ENCODE measurements around the gene HDLBP. TPM values are rescaled to one million over a fixed set of nuclear protein-coding genes. Genes with fewer than 3 reads are reported as not detected.

HDLBP gene
- total RNA-seq, 2 experiments from 2014 or later = 170 to 176 TPM

DNA sequence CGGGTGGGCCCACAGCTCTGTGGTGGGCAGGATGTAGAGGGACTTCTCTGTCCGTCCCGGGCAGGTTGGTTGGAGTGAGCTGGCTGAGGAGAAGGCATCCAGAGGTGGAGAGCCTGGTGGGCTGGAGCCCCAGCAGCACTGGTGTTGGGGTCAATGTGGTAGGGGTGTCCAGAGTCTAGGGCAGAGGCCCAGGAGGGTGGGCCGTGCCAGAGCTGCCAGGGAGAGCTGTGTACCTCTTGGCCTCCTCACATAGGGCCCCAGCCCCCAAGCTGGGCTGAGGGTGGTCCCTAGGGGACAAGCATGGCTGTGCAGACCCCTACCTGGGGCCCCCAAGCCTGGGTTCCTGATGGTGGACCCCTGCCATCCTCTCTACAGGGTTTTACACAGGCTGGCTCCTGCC lies 111.0 kb downstream of the HDLBP start:
- Histone ChIP-seq H3K4me2 (ENCODE audit: low read length) (no peak overlapping the region), H3K27ac (ENCODE audit: low read depth, low read length, poor library complexity, severe bottlenecking) (no peak overlapping the region), H4K20me1 (ENCODE audit: insufficient read depth, low read length) (no peaks in the 10 kb centered on the region), H3K79me2 (ENCODE audit: insufficient read depth, low read depth, low read length) (no peaks in the 10 kb centered on the region), H3K36me3 (ENCODE audit: insufficient read depth, low read length) (no peaks in the 10 kb centered on the region), H3K4me3 (ENCODE audit: low read depth, low read length, poor library complexity, severe bottlenecking) (no peak overlapping the region), H3K9me3 (ENCODE audit: low read length) (no peaks in the 10 kb centered on the region), H2AFZ (ENCODE audit: low read length) (no peak overlapping the region), H3K9me2 (ENCODE audit: insufficient read depth, low read length) (no peaks in the 10 kb centered on the region), H3K4me1 (ENCODE audit: insufficient read depth, low read length, poor library complexity, severe bottlenecking) (no peaks in the 10 kb centered on the region)
- TF ChIP-seq EZH2phosphoT487 (IDR thresholded peaks at IDR 0.05; ENCODE audit: borderline replicate concordance, low read depth, low read length) = no peak
- TF ChIP-seq, protein P1, sequence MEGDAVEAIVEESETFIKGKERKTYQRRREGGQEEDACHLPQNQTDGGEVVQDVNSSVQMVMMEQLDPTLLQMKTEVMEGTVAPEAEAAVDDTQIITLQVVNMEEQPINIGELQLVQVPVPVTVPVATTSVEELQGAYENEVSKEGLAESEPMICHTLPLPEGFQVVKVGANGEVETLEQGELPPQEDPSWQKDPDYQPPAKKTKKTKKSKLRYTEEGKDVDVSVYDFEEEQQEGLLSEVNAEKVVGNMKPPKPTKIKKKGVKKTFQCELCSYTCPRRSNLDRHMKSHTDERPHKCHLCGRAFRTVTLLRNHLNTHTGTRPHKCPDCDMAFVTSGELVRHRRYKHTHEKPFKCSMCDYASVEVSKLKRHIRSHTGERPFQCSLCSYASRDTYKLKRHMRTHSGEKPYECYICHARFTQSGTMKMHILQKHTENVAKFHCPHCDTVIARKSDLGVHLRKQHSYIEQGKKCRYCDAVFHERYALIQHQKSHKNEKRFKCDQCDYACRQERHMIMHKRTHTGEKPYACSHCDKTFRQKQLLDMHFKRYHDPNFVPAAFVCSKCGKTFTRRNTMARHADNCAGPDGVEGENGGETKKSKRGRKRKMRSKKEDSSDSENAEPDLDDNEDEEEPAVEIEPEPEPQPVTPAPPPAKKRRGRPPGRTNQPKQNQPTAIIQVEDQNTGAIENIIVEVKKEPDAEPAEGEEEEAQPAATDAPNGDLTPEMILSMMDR (conservative IDR thresholded peaks at IDR 0.05; ENCODE audit: low read length) = no peak
- intact Hi-C loops (cut with micrococcal nuclease; ENCODE audit: unreplicated experiment) = no loop called here
- BruUV-seq (replicated peaks) = no TSS peak
- DNase-seq (ENCODE audit: low spot score) = no peak
- ChIA-PET CTCF (ENCODE audit: unreplicated experiment) (no interaction called here), POLR2A (no interaction called here)

DNA sequence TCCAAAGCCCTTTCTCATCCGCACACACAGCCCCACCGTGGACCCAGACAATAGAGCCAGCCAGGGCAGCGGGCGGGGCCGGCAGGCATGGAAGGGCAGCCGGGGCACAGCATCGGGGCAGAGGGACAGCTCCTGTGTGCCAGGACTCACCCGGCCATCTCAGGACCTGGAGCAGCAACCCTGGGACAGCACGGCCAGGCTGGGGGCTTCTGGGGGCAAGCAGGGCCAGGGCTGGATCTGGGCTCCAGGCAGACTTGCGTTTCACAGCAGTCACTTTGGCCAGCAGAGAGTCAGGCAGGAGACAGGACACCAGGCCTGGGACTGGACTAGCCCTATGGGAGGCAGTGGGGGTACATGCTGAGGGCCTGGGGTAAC lies 111.5 kb downstream of the HDLBP start:
- H3K4me1 ChIP-seq (ENCODE audit: insufficient read depth, low read length, poor library complexity, severe bottlenecking) = no peaks in the 10 kb centered on the region
- POLR2A ChIA-PET = no interaction called here
- no TSS peak for BruUV-seq (replicated peaks)
- H3K9me3 ChIP-seq (ENCODE audit: low read length) = no peaks in the 10 kb centered on the region
- H3K4me3 ChIP-seq (ENCODE audit: low read depth, low read length, poor library complexity, severe bottlenecking) = no peak overlapping the region
- intact Hi-C loops (cut with micrococcal nuclease; ENCODE audit: unreplicated experiment) = no loop called here
- H3K9me2 ChIP-seq (ENCODE audit: insufficient read depth, low read length) = no peaks in the 10 kb centered on the region
- no peak for DNase-seq (ENCODE audit: low spot score)
- no peaks in the 10 kb centered on the region for H3K79me2 ChIP-seq (ENCODE audit: insufficient read depth, low read depth, low read length)
- CTCF ChIA-PET (ENCODE audit: unreplicated experiment) = no interaction called here
- no peak overlapping the region for H3K27ac ChIP-seq (ENCODE audit: low read depth, low read length, poor library complexity, severe bottlenecking)
- no peak overlapping the region for H2AFZ ChIP-seq (ENCODE audit: low read length)
- TF ChIP-seq EZH2phosphoT487 (IDR thresholded peaks at IDR 0.05; ENCODE audit: borderline replicate concordance, low read depth, low read length) = no peak
- TF ChIP-seq, protein P1 (conservative IDR thresholded peaks at IDR 0.05; ENCODE audit: low read length) = no peak
- no peaks in the 10 kb centered on the region for H4K20me1 ChIP-seq (ENCODE audit: insufficient read depth, low read length)
- no peak overlapping the region for H3K4me2 ChIP-seq (ENCODE audit: low read length)
- H3K36me3 ChIP-seq (ENCODE audit: insufficient read depth, low read length) = no peaks in the 10 kb centered on the region

- no TSS peak for BruUV-seq (replicated peaks)
- POLR2A ChIA-PET = no interaction called here
These were observed 112.1 kb downstream of the HDLBP start for GRCh38 chr2:241203218-241204009.

More at GRCh38 chr2:241203218-241204009, 112.1 kb downstream of the HDLBP start:
- Histone ChIP-seq H3K4me3 (ENCODE audit: low read depth, low read length, poor library complexity, severe bottlenecking) (no peak overlapping the region), H2AFZ (ENCODE audit: low read length) (no peak overlapping the region), H3K36me3 (ENCODE audit: insufficient read depth, low read length) (no peaks in the 10 kb centered on the region), H3K9me2 (ENCODE audit: insufficient read depth, low read length) (no peaks in the 10 kb centered on the region), H4K20me1 (ENCODE audit: insufficient read depth, low read length) (no peaks in the 10 kb centered on the region), H3K4me1 (ENCODE audit: insufficient read depth, low read length, poor library complexity, severe bottlenecking) (no peaks in the 10 kb centered on the region), H3K4me2 (ENCODE audit: low read length) (no peak overlapping the region), H3K79me2 (ENCODE audit: insufficient read depth, low read depth, low read length) (no peaks in the 10 kb centered on the region), H3K9me3 (ENCODE audit: low read length) (no peaks in the 10 kb centered on the region), H3K27ac (ENCODE audit: low read depth, low read length, poor library complexity, severe bottlenecking) (no peak overlapping the region)
- intact Hi-C loops (cut with micrococcal nuclease; ENCODE audit: unreplicated experiment) = no loop called here
- TF ChIP-seq EZH2phosphoT487 (IDR thresholded peaks at IDR 0.05; ENCODE audit: borderline replicate concordance, low read depth, low read length) = no peak
- TF ChIP-seq, protein P1 (conservative IDR thresholded peaks at IDR 0.05; ENCODE audit: low read length) = no peak
- CTCF ChIA-PET (ENCODE audit: unreplicated experiment) = no interaction called here
- no peak for DNase-seq (ENCODE audit: low spot score)
